Skin epidermis (tissue), 12 donors: Measurements from ENCODE around the gene IFT81.
"Not testable (repeated sequence)": the region's sequence is repeated elsewhere in the genome, so short reads cannot be mapped to it uniquely, and the experiment has no call there.

Experiments used
- H3K27ac ChIP-seq, 21 experiments: fragments of 200-600 bp; sonication (generic) in 11 of 21; one replicate each; pipeline ENCODE4 v1.5.0; 2020; ENCODE audit warnings: mild to moderate bottlenecking in 3 of 21, inconsistent platforms in 2 of 21, moderate library complexity in 2 of 21
- H3K4me3 ChIP-seq, 7 experiments: fragments of 200-600 bp; sonication (generic) in 2 of 7; one replicate each; pipeline ENCODE4 v1.5.0; 2020; ENCODE audit warnings: inconsistent platforms in 2 of 7, mild to moderate bottlenecking in 2 of 7, moderate library complexity in 1 of 7

Gene IFT81

GRCh38 chr12:110197003-110197402, 72.8 kb downstream of the IFT81 start:
- no peak overlapping the region for H3K27ac ChIP-seq
- no peak overlapping the region for H3K4me3 ChIP-seq

- Histone ChIP-seq H3K4me3 (no peak overlapping the region), H3K27ac (no peak overlapping the region)
Observed at GRCh38 chr12:110198386-110198785, 74.2 kb downstream of the IFT81 start.

- H3K4me3 ChIP-seq = no peak overlapping the region
Observed at GRCh38 chr12:110199339-110200123, 75.4 kb downstream of the IFT81 start.

DNA sequence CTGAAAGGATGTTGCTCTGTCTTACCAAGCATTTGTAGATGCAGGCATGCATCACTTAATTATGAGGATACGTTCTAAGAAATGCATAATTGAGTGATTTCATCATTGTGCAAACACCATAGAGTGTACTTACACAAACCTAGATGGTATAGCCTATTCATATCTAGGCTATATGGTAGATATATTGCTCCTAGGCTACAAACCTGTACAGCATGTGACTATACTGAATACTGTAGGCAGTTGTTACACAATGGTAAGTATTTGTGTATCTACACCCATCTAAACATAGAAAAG, 75.9 kb downstream of the IFT81 start:
- Histone ChIP-seq H3K4me3 (no peak overlapping the region), H3K27ac (no peak overlapping the region)

More at GRCh38 chr12:110199339-110200123, 75.4 kb downstream of the IFT81 start:
- H3K27ac ChIP-seq = no peak overlapping the region

DNA sequence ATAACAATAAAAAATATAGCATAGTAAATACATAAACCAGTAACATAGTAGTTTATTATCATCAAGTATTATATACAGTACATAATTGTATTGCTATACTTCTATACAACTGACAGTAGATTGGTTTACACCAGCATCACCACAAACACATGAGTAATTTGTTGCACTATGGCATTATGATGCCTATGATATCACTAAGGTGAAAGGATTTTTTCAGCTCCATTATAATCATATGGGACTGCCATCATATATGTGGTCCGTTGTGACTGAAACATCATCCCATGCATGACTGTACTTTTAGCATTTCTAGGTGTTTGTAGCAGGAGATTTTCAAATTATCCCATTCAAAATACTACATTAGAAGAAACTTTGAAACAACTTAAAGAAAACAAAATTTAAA, 77.8 kb downstream of the IFT81 start:
- Histone ChIP-seq H3K27ac (no peak overlapping the region), H3K4me3 (no peak overlapping the region)

DNA sequence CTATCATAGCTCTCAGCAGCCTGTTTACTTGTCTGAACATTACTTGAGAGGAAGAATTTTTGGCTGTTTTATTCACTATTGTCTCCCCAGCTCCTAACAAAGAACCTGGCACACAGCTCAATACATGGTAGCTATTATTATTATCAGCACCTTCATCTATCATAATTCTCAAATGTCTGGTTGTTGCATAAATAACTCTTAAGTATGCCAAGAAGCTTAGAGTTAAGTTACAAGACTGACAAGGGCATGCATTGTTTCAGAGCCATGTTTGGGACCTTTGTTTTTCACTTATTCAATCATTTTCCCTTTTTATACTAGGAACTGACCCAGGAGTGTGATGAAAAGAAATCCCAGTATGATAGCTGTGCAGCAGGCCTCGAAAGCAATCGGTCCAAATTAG, 79.4 kb downstream of the IFT81 start:
- Histone ChIP-seq H3K4me3 (no peak overlapping the region), H3K27ac (no peak overlapping the region)

DNA sequence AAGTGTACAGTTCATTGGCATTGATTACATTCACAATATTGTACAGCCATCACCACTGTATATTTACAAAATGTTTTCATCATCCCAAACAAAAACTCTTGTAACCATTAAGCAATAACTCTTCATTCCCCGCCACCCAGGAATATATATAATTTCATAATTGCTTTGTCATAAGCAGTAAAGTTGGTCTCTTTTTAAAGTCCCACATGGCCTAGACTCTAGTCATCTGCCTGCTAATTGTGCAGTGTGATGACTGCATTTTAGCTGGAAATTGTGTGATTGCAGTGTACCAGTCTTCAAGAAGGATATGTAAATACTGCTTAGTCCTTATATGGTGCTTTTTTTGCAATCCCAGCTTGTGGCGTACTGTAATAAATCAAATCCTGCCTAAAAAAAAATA, 81.8 kb downstream of the IFT81 start:
- Histone ChIP-seq H3K4me3 (no peak overlapping the region), H3K27ac (no peak overlapping the region)

- H3K4me3 ChIP-seq, H3K27ac ChIP-seq: not testable (repeated sequence)
Observed at GRCh38 chr12:110211639-110212536, 87.7 kb downstream of the IFT81 start.

DNA sequence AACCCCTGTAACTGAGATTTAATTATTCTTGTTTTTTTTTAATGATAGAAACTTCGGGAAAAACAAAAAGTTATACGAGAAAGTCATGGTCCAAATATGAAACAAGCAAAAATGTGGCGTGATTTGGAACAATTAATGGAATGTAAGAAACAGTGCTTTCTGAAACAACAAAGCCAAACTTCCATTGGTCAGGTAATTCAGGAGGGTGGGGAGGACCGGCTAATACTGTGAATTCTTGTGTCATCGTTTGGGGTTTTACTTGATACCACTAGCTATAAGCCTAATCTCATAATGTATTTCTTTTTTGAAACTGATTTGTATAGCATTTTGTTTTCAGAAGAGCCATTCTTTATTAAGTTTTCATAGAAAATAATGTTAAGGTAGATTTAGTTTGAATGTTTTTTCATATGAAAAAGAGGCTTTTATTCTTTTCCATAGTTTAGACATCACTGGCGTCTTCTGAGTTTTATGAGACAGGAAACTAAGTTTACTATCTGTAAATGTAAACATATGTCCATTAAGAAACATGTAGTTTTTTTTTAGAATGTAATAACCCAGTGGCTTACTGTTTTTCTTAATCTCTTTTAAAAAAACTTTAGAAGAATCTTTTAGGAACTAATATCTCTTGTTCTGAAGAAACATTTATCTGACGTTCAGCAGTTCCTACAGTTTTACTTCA, 94.0 kb downstream of the IFT81 start:
- H3K27ac ChIP-seq = no peak overlapping the region

DNA sequence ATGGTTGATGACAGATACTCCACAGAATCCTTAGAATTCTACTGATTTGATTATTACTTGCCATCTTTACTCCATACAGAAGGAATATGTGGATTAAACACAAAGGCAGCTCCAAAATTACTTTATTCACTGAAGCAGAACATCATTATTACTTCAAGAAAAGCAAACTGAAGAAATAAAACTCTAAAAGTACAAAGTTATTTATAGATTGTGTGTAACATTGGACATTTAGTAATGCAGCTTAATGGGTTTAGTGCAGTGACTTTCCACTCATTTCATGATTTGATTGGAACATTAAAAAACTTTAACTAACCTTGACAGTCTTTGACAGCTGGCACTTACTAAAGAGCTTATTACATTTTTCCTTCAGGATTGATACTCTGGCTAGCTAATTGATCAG, 97.9 kb downstream of the IFT81 start:
- H3K27ac ChIP-seq = no peak overlapping the region
- no peak overlapping the region for H3K4me3 ChIP-seq

More for the DNA sequence above, 94.0 kb downstream of the IFT81 start:
- no peak overlapping the region for H3K4me3 ChIP-seq

DNA sequence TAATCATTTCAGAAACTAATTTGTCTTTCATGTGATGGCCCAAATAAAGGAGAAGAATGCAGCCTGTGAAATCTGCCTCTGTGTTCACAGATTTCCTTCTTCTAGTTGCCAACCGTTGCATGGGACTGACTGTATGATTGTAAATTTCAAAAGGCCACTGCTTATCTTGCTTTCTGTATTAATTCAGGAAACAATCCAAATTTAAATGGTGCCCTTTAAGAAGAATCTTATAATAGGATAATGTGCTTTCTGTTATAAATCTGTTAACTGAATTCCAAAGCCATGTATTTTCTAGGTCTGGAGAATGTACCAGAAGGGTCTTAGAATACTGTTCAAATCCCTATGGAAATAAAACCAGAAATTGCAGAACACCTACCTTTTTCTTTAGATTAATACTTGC, 98.3 kb downstream of the IFT81 start:
- H3K27ac ChIP-seq = no peak overlapping the region

DNA sequence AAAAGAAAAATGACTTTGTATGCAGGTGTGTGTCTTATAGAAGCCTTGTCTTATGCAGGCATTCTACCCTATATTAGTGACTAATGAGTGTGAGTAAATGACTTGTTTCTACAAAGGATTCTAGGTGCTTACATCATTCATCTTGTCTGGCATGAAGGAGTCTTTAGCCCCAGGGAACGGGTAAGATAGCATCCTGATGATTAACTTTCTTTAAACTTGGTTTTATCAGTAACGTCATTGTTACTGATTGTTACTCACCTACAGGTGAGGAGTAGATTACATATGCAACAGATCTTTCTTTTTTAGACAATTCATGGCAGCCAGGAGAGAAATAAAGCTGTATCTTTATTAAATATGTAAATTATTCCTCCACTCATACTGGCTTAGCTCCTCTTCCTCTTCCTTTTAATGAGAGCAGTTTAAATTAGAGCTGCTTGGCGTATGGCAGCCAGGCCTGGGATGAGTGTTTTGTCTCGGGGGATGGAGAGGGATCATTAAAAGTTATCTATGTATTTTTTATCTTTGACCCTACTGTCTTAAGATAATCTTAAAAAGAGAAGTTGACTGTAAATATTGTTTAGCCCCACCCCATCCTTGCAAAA, 99.7 kb downstream of the IFT81 start:
- Histone ChIP-seq H3K4me3 (no peak overlapping the region), H3K27ac (peak overlapping the region in 16 of 21 experiments; percentile 33 to 81 (median 64))

More for the DNA sequence above, 98.3 kb downstream of the IFT81 start:
- no peak overlapping the region for H3K4me3 ChIP-seq

- peak overlapping the region in 3 of 7 experiments; percentile 7 to 18 (median 9) for H3K4me3 ChIP-seq
- H3K27ac ChIP-seq = peak overlapping the region in 20 of 21 experiments; percentile 17 to 81 (median 59)
Observed at GRCh38 chr12:110224379-110225304, 100.5 kb downstream of the IFT81 start.

DNA sequence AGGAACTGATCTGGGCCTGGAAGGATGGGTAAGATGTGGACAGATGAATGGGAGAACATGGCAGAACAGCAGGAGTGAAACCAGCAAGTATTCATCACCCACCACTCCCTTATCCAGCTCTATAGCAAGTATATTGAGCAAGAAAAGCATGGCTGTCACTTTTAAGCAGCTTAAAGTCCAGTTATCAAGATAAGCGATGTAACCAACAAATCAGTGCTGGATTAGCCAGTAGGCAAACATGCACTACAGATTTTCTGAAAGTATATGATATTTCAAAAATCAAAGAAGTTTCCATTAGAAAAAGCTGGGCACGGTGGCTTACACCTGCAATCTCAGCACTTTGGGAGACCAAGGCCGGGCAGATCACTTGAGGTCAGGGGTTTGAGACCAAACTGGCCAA, 103.0 kb downstream of the IFT81 start:
- no peak overlapping the region for H3K27ac ChIP-seq

GRCh38 chr12:110228348-110228747, 104.2 kb downstream of the IFT81 start:
- H3K4me3 ChIP-seq, H3K27ac ChIP-seq: not testable (repeated sequence)

More for the DNA sequence above, 103.0 kb downstream of the IFT81 start:
- no peak overlapping the region for H3K4me3 ChIP-seq

DNA sequence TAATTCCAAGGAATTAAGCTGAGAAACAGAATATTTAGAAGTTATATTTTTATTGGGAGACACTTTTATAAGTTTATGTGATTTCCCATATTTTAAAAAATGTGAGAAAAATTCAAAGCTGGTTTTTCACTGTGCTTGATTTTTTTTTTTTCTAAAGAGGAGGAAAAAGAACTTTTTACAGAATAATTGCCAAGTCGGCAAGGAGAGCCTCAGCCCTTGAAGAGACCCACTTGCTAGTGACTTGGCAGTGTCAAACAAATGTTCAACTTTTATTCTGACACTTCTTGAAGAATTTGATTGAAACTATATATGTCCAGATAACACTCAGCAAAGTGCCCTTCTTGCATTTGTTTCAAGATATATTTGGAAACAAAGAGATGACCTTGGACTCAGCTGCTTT, 104.6 kb downstream of the IFT81 start:
- Histone ChIP-seq H3K27ac (no peak overlapping the region), H3K4me3 (no peak overlapping the region)

DNA sequence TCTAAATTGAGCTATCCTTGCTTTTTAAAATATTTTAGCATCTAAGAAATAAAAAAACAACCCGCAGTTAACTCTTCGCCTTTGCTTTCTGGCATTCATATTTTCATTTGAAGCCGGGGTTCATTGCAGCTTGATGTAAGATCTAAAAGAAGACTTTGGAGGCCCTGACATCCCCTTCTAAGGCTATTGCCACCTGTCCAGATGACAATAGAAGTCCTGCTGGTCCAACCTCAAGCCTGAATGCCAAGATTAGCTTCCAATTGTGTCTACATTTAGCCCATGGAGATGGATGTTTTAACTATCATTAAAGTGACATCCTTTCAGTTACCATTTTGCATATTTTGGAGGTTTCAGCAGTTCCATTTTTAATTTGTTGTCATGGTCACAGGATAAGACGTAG, 105.3 kb downstream of the IFT81 start:
- H3K27ac ChIP-seq = no peak overlapping the region
- H3K4me3 ChIP-seq = no peak overlapping the region

DNA sequence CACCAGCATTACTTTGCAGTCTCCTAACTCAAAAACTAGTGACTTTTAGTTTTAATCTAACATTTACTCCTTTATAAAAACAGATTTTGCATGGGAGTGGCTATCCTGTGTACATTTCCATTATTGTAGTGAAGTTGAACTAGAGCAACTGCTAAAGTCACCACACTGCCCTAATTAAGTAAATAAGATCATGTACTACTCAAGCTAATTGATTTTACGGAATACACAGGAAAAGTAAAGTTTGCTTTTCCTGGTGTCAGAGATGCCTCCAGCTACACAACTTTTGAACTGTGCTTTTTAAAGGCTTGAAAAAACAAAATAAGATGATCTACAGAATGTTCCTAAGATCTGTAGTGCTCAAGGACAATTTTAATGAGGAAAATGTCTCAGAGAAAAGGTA, 106.5 kb downstream of the IFT81 start:
- no peak overlapping the region for H3K27ac ChIP-seq
- H3K4me3 ChIP-seq = no peak overlapping the region
